RKO (cell line): Measurements from ENCODE around the gene RAB37.

Experiments
- DNase-seq: peaks from one replicate; pipeline ENCODE4 v3.0.0-alpha.2; 2016; ENCODE audit warnings: low spot score

Gene RAB37

DNA sequence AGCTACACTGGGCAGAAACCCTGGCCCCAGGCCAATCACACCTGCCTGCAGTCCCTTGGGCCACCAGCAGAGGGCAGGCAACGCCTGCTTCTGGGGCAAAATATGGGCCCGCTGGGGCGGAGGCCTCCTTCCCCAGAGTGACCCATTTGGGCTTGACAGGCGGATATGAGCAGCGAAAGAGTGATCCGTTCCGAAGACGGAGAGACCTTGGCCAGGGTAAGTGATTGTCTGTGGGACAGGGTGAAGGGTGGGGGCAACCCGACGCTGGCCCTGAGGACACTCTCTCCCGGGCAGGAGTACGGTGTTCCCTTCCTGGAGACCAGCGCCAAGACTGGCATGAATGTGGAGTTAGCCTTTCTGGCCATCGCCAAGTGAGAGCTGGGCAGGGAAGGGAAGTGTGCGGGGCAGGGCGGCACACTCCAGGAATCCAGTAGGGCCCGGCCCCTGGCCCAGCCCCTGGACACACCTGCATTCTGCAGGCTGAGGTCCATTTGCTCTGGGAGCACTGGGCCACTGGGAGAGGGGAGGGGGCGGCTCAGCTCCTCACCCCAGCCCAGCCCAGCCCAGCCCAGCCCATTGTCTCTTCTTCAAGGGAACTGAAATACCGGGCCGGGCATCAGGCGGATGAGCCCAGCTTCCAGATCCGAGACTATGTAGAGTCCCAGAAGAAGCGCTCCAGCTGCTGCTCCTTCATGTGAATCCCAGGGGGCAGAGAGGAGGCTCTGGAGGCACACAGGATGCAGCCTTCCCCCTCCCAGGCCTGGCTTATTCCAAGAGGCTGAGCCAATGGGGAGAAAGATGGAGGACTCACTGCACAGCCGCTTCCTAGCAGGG, 7.9 kb downstream of the RAB37 start:
- DNase-seq: peak; percentile 63

DNA sequence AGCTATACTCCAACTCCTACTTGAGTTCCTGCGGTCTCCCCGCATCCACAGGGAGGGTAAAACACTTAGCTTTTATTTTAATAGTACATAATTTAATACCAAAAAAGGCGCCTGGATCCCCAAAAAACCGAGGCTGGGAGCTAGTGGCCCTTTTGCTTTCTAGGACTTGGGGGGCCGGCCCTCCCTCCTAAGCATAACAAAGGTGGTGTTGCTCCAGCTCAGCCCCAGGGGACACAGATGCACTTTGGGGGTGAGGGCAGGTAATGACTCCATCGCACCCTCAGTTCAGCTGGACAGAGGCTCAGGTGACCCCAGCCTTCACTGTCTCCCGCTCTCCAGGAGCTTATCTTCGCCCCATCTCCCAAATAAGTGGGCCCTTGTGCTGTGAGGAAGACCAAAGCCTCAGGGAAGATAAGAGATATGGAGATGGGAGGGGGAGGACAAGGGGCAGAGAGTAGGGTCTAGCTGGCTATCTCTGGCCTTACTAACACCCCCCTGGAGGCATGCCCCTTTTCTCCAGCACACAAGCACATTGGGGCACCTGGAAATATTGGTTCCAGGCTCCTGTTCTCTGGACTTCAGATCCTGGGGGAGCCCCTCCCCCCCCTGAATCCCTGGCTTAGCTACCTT, 8.6 kb downstream of the RAB37 start:
- DNase-seq: no peak

DNA sequence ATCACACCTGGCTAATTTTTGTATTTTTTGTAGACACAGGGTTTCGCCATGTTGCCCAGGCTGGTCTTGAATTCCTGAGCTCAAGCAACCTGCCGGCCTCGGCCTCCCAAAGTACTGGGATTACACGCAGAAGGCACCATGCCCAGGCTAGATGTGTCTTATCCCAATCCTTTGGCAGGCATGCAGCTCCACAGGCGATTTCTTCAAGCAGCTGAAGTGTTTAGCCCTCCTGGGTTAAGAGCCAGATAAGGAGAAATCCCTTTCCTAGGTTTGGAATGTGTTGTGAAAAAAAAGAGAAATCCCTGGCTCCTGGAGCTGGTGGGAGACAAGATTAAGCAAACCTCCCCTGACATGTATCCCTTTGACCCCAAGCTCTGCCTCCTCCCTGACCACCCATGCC, 9.3 kb downstream of the RAB37 start:
- no peak for DNase-seq

DNA sequence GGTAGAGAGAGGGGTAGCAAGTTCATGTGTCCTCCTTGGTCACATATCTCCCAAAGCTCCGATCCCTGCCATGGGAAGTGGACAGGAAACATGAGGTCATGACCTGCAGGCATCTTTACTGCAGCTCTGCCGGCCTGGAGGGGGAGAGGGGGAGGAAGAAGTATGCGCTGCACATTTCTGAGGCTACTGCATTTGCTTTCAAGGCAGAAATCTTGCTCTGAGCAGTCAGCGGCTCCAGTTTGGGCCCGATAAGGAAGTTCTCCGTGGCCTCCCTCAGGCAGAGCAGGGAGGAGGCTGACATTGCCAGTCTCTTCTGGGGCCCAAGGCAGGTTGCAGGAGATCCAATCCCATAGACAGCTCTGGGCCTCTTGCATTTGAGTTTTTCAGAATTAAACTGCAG, 9.9 kb downstream of the RAB37 start:
- DNase-seq: no peak

DNA sequence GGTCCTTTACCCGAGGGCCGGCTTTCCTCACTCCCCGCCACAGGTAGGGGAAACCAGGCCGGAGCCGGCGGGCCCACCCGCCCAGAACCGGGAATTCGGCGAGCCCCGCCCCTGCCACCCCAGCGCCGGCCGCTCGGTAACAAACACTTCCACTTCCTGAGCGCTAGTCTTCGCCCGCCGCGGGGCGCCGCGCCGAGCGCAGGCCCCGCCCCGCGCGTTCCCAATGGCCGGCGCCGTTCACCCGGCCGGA, 11.1 kb downstream of the RAB37 start:
- no peak for DNase-seq

DNA sequence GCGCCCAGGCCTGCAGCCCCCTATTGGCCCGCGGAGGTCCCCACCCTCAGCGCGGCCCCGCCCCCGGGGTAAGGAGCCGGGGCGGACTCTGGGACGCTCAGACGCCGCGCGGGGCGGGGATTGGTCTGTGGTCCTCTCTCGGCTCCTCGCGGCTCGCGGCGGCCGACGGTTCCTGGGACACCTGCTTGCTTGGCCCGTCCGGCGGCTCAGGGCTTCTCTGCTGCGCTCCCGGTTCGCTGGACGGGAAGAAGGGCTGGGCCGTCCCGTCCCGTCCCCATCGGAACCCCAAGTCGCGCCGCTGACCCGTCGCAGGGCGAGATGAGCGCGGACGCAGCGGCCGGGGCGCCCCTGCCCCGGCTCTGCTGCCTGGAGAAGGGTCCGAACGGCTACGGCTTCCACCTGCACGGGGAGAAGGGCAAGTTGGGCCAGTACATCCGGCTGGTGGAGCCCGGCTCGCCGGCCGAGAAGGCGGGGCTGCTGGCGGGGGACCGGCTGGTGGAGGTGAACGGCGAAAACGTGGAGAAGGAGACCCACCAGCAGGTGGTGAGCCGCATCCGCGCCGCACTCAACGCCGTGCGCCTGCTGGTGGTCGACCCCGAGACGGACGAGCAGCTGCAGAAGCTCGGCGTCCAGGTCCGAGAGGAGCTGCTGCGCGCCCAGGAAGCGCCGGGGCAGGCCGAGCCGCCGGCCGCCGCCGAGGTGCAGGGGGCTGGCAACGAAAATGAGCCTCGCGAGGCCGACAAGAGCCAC, 11.6 kb downstream of the RAB37 start, which contains the start of gene NHERF1:
Gene NHERF1 (plus strand): TSS at position 100 of the 750 bp plus-strand sequence. CDS start 219 bp downstream, at position 319.
- peak; percentile 91 for DNase-seq

DNA sequence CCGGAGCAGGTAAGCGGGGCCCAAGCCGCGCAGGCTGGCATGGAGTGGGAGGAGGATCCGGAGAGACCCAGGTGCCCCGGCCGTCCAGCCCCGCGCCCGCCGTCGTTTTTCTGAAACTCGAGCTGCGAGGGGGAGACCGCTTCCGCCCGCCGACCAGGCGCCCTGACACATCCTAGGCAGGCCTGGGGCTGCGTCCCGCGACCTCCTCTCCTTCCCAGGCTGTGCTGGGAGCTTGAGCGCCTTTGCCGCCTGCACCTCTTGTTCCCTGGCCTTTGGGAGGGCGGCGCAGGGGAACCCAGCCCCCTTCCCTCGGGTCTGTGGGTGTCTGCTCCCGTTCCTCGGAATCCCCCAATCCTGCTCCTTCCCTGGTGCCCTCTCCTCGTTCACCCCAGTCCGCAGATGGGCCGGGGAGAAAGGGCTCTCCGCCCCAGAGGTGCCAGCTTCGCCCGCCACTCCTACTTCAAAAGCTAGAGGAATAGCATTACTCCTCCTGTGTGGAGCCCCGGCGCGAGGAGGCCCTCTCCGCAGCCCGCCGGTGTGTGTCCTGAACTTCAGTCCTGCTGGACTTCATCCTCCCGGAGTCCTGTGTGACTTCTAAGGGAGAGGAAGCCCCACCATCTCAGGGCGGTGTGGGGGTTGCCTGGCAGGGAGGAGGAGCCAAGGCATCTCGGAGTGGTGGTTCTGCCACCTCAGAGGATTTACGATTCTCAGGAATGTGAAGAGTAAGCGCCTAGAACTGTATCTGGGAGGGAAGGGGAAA, 12.4 kb downstream of the RAB37 start:
- peak; percentile 68 for DNase-seq

DNA sequence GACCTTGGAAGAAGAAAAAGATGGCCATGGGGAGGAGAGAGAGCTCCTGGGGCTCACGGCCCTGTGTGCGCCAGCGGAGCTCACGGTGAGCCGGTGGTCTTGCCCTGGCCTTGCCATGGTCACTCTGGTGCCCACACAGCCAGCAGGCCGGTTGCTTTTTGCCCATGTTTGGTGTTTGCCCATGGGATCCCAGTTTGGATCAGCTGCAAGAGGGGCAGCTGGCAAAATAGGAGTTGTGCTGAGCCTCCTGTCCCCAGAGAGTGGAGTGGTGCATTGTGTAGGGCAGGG, 12.9 kb downstream of the RAB37 start:
- no peak for DNase-seq

DNA sequence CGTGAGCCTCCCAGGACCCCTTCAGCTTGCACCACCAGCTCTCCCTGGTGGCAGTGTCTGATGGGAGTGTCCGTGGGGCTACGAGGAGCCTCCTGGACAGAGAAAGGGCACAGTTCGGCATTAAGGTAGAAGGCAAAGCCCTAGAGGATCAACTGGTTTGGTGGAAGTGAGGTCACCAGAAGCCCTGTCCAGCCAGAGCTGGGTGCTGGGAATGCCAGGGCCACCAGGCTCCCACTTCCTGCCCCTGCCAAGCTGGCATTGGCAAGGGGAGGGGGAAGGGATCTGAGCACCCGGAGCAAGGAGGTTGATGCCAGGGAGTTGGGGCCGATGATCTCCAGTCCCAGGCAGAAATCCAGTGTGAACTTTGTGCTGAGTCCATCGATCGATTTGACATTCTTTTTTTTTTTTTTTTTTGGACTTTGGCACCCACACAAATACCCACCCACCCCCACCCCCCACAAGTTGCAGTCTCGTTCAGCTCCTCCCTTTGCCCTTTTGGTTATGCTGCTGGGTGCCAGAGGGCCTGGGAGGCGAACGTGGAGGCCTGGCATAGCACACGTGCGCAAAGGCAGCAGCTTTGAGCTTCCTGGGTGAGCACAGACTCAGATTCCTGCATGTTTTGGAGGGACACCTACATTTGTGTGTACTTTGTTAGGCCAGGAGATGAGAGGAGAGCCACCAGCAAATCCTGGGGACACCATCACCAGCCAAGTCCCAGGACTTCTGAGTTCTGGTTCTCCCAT, 13.4 kb downstream of the RAB37 start:
- DNase-seq: no peak

DNA sequence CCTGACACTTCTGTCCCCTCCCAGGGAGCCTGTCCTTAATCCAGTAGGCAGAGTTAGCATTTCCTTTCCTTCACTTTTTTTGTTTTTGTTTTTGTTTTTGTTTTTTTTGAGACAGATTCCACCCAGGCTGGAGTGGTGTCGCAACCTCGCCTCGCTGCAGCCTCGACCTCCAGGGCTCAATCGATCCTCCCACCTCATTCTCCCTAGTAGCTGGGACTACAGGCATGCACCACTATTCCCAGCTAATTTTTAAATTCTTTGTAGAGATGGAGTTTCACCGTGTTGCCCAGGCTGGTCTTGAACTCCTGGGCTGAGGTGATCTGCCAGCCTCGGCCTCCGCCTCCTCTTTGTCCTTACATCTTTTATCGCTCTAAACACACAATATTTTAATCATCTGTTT, 15.4 kb downstream of the RAB37 start:
- no peak for DNase-seq

DNA sequence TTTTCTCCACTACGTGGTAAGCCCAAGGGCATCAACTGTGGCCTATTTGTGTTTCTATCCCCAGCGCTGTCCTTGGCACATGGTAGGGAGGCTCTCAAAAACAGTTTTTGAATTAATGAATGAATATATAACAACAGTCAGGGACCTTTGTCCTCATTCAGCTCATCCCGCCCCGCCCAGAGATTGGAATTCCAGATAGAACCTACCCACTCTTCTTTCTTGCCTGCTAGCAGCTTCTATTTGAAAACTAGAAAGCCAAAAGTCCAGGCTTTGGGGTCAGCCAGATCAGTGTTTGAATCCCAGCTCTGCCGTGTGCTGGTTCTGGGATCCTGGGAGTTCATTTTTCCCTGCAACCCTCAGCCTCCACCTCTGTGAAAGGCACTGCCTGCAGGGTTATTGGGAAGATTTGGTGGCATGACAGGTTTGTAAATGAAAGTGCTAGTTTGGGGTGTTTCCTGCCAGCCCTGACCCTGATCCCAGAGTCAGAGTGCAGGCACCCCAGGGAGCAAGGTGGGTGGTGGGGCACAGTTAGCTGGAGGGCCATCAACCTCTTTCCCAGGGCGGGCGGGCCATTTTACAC, 15.9 kb downstream of the RAB37 start:
- no peak for DNase-seq

DNA sequence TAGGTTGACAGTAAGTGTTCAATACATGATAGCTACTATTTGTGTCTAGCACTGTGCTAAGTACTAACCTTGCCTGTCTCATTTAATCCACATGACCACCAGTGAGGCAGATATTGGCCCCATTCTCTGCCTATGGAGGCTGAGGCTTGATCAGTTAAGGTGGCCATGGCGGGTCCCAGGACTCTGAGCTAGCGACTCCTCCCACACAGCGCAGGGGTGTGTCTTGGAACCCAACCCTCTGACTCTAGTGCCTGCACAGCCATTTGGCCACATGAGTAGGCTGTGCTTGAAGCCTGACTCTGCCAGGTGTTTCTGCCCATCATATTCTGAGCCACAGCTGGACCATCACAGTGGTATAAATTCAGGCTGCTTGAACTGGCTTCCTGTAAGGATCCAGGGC, 17.8 kb downstream of the RAB37 start:
- no peak for DNase-seq

DNA sequence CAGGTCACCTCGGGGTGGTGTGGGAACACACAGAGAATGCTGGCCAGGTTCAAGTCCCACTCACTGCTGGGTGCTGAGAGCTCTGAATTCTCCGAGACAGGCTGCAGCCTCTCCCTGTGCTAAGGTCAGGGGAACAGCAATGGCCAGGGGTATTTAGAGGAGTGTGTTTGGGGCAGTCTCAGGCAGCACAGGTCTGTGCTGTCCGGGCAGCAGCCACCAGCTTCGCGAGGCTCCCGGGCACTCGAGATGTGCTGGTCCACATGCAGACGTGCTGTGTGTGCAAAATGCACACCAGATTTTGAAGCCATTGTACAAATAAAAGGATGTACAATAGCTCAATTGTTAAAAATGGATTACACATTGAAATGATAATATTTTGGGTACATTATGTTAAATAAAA, 18.5 kb downstream of the RAB37 start:
- no peak for DNase-seq

DNA sequence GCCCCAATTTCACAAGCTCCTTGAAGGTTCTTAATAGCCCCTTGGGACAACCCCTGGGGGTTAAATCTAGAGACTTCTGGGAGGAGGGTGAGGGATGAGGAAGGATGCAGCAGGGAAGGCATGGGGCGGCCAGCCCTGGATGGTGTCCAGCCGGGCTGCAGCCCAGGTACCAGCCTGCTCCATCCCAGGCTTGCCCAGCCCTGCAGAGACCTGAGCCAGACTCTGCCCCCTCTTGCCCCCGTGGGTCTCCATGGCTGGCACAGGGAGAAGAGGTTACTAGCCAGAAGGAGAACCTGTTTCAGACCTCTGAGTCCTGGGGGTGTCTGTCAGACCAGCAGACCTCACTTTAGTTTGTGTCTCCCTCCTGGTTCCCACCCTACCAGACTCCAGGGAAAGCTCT, 19.8 kb downstream of the RAB37 start:
- DNase-seq: no peak

DNA sequence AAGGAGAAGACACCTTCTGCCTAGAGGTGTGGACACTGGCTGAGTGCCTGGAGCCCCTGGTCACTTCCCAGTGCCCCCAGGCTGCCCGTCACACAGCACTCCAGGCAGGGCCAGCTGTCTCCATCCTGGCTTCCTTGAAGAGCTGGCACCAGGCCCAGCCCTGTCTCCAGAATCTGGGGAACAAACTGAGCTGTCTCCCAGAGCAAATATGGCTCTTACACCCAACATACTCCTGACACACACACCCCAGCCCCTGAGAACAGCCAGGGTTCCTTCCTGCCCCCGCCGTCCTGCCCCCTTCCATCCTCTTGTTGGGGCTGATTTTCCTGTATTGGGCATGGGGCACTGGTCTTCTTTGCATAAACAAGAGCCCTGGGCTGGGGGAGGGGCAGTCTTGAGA, 20.4 kb downstream of the RAB37 start:
- DNase-seq: no peak

DNA sequence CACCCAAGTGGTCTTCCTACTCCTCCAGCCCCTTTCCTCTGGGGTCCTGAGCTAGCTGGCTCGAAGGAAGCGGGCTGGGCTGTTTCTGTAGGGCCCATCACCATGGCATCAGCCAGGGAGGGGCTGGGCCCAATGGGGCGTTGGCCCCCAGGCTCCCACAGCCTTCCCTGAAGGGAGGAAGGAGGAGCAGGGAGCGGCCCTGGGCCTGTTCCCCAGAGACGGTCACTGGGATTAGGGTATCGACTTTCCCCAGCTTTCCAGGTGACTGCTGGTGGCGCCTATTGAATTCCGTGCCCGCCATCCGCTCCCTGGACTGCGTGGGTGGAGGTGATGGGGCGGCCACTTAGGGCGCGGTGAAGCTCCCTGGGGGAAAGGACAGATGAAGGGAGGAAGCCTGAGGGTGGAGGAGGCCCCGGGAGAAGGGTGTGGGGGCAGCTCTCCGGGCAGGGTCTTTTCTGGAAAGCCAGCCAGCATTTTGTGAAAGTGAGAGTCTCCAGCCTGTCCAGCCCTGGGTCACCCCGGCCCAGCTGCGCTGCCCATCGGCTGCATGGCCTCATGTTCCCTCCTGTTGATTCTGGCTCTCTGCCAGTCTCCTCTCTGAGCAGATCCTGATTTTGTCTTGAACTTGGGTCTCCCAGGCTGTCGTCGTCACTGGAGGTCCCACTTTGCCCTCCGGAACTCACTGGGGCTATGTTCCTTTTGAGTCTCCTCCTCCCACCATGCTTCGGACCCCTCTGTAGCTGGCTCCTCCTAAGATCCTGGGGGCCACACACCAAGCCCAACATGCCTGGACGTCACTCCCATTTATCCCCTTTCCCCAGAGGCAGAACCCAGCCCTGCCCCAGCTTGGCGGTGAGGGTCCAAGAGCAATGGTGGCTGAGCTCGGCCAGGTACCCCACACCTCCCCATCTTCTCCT, 21.1 kb downstream of the RAB37 start:
- DNase-seq: no peak

DNA sequence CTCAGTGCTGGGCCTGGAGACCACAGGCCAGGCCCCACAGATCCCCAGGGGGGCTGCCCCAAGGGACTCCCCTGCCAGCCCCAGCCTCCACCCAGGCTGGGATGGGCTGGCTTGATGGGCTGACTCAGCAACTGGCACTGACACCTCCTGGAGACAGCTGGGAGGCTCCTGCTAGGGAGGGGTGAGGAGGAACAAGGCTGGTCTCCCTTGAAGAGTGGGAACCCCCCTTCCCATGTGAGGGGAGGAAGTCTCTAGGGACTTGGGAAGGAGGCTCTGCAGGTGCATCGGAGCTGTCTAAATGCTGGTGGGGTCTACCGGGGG, 21.8 kb downstream of the RAB37 start:
- no peak for DNase-seq

DNA sequence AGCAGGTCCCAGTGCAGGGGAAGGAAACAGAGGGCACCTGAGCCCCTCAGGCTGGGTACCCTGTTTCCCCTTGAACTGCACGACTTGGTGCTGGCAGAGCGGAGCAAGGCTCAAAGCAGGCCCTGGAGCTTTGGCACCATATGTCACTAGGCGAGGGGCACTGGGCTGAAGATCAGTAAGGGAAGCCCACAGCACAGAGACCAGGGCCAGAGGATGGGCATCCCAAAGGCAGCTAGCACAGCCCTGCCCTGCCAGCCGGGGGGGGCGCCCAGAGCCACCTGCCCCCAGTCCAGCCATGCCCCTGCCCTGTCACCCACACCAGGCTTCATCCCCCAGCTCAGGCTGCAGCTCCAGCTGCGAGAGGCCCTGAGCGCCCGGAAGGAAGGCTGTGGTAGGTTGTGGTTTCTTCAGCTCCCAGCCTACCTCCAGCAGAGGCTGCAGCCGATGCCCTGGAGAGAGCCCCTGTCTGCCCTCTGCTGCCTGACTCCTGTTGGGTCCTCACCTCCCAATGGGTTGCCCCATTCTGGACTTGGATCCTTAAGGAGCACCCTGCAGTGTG, 22.3 kb downstream of the RAB37 start:
- DNase-seq: no peak

DNA sequence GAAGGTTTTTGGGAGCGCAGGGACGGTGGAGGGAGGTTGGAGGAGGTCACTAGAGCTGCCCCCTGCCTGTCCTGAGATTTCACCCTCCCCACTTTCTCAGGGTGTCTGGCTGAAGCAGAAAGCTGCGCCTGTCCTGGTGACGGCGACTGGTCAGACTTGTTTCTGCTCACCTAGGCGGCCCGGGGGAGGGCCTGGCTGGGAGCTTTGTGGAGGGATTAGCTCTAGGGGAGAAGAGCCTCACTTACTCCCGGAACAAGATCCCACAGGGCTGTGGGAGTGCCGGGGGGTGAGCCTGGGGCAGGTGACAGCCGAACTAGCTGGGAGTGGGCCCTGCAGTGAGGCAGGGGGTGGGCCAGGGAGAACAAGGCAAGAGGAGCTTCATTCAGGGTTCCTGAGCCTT, 22.9 kb downstream of the RAB37 start:
- DNase-seq: no peak

DNA sequence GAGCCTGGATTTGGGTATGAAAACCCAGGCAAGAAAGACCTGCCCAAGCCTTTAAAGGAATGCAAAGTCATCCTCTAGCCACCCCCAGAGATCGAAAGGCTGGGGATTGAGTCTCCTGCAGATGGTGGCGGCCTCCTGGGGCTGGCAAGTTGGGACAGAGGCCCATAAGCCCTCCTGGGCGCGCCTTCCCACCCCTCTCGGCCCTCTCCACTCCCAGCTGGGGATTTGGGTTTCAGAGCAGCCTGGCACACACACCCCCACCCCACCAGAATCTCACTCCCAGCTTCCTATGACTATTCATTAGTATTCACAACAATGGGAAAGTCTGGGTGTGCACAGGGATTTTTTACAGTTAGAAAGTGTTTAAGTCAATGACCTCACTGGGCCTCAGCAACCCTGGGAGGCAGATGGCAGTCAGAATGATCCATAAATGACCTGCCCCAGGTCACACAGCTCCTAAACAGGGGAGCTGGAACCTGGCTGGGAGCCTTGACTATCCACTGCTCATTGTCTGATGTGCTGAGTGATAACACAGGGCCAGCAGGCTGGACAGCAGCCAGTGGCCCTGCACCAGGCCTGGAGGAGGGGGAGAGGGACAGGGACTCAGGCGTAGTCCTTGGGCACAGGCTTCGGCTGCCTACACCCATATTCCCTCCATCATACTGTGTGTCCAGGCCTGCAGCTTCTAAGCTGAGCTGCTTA, 23.5 kb downstream of the RAB37 start:
- no peak for DNase-seq
